HG02588 (cell line): ENCODE measurements around the gene ATF7IP2.

Source experiments
- ATAC-seq: cut with Tn5 transposase; IDR thresholded peaks from one replicate; pipeline ENCODE4 v1.9.1; 2021; ENCODE audit warnings: mild to moderate bottlenecking, moderate library complexity; ENCODE audit not compliant: unreplicated experiment

Gene ATF7IP2

DNA sequence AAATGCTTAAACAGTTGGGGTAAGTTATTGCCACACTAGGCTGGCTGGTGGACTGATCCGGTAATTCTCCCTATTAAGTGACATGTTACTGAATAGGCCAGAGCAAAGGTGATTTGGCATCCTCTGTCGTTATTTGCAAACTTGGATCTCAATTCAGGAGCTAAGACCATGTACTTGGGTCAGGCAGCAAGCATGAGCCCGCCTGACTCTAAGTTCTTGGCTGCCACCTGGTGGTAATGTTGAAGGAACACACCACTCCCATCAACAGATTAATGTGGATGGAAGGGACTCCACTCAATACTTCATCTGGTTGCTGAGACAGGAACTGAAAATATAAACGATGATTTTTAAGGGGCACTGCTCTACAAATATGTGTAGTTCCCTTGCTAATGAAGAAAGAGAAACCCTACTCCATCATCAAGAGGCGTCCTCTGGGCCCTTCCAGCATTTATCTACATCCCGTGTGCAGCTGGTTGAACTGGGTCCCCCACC is 123.7 kb downstream of the ATF7IP2 start:
- peak; percentile 75 for ATAC-seq

DNA sequence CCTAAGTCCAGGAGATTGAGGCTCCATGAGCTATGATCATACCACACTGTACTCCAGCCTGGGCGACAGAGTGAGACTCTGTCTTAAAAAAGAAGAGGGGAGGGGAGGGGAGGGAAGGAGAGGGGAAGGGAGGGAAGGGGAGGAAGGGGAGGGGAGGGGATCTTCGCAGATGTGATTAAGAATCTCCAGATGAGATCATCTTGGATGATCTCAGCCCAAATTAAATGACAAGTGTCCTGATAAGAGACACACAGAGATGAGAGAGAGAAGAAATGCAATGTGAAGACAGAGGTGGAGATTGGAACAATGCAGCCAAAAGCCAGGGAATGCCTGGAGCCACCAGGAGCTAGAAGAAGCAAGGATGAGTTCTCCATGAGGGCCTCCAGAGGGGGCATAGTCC is 124.4 kb downstream of the ATF7IP2 start:
- no peak for ATAC-seq

DNA sequence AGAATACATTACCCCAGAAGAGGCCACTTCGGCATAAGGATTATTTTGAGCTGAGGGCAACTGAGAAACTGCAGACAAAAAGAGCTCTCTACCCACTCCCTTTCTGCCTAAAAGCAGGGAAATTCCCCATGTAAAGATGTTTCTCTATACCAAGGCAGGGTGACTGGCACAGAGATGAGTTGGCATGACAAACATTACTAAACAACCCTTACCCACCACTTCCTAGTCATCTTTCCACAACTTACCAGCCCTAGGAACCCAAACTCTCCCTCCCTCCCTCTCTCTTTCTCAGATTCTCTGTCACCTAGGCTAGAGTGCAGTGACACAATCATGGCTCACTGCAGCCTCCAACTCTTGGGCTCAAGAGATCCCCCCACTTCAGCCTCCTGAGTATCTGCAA is 126.0 kb downstream of the ATF7IP2 start:
- ATAC-seq: no peak

DNA sequence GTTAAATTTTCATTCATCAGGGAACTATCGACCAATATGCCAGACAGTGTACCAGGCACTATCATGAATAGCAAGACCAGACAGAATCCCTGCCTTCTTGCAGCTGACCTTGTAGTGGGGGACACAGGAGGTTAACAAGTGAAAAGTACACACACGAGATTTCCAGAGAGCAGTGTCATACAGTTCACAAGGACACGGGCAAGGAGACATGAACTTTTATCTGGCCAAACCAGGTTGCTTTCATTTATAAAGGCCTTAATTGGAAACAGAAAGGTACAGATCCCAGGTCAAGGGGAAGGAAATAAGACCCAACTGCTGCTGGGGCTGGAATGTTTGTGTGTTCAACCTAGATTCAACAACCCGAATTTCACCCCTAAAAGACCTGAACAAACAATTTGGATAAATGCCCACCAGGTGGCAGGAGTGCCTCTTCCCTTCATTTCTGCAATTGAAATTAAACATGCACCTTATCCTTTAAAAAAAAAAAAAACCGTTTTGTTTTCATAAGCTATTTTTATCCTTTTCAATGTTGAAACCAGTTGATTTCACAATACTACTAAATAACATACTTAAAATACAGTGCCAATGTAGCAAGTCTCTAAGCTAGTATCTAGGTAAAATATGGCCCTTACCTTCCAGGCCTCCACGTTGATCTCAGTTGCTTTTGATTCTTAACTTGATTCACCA is 128.7 kb downstream of the ATF7IP2 start:
- ATAC-seq: no peak

DNA sequence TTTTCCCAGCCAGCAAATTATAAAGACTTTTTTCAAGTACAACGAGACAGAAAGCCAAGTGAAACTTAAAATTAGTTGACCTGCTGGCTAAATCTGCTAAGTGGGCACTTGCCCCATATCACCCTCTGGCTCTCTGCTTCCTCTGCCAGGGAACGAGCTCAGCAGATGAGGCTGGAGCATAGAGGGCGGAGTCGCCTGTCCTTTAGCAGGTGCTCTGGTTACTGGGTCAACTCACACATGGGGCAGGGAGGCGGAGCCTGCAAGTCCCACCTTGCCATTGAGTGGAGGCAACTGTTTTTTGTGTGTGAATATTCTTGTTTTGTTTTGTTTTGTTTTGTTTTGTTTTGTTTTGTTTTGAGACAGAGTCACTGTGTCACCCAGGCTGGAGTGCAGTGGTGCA is 132.0 kb downstream of the ATF7IP2 start:
- ATAC-seq: no peak

DNA sequence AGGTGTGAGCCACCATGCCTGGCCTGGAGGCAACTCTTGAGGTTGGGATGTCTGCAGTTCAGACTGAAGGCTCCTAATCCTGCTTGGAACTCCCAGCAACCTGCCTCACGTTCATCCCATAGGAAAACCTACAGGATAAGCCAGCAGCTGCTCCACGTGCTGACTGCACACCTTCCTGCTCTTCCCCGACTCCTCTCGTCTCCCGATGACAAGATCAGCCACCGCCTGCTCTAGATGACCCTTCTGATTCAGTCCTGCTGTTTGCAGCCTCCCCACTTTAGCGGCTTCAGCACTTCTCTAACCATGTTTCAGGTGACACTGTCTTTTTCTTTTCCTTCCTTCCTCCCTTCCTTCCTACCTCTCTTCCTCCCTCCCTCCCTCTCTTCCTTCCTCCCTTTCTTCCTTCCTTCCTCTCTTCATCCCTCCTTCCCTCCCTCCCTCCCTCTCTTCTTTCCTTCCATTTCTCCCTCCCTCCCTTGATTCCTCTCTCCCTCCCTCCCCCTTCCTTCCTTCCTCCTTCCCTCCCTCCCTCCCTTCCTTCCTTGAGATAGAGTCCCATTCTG is 132.7 kb downstream of the ATF7IP2 start:
- no peak for ATAC-seq

DNA sequence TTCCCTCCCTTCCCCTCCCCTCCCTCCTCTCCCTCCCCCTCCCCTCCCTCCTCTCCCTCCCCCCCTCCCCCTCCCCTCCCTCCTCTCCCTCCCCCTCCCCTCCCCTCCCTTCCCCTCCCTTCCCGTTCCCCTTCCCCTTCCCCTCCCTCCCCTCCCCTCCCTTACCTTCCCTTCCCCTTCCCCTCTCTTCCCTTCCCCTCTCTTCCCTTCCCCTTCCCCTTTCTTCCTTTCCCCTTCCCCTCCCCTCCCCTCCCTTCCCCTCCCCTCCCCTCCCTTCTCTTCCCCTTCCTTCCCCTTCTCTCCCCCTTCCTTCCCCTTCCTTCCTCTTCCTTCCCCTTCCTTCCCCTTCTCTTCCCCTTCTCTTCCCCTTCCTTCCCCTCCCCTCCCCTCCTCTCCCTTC is 133.4 kb downstream of the ATF7IP2 start:
- ATAC-seq: no peak

DNA sequence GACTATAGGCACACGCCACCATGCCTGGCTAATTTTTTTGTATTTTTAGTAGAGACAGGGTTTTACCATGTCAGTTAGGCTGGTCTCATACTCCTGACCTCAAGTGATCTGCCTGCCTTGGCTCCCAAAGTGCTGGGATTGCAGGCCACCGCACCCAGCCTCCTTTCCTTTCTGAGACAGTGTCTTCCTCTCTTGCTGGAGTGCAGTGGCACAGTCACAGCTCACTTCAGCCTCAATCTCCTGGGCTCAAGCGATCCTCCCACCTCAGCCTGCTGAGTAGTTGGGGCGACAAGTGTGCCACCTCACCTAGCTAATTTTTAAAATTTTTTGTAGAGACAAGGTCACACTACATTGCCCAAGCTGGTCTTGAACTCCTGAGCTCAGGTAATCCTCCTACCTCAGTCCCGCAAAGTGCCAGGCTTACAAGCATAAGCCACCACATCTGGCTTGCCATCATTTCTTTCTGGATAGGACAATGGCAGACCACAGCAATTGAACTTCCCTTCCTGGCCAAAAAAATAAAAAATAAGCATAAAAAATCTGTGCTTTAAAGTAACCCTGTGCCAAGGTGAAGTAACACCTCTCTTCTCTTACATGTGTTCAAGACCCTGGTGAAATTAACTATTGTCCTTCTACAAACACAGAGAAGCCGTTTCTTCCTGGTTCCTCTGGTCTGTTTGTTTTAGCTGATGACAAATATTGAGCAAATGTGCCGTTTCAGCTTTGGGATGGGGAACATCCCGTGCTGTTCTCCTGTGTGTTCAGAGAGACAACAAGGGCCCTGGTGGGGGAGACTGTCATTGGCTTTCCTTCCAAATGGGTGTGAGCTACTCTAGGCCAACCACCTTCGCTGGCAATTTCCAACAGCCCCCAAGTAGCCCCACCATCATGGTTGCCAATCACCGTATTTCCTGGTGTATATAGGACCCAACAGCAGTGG is 134.3 kb downstream of the ATF7IP2 start:
- ATAC-seq: no peak

DNA sequence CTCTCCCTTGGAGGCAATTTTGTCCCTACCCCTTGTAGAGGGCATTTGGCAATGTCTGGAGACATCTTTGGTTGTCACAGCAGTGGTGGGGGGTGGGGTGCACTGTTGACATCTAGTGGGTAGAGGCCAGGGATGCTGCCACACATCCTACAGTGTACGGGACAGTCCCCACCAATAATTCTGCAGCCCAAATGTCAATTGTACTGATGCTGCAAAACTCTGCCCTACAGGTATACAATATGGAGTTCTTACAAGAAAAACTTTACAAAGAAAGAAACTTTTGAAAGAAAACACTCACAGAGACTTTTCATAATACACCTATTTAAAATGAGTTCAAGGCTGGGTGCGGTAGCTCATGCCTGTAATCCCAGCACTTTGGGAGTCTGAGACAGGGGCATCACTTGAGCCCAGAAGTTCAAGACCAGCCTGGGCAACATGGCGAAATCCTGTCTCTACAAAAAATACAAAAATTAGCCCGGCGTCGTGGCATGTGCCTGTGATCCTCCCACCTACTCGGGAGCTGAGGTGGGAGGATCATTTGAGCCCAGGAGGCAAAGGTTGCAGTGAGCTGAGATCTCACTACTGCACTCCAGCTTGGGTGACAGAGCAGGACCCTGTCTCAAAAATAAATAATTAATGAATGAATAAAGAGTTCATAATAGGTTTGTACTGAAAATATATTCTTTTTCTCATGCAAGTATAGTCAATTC is 135.2 kb downstream of the ATF7IP2 start:
- no peak for ATAC-seq

DNA sequence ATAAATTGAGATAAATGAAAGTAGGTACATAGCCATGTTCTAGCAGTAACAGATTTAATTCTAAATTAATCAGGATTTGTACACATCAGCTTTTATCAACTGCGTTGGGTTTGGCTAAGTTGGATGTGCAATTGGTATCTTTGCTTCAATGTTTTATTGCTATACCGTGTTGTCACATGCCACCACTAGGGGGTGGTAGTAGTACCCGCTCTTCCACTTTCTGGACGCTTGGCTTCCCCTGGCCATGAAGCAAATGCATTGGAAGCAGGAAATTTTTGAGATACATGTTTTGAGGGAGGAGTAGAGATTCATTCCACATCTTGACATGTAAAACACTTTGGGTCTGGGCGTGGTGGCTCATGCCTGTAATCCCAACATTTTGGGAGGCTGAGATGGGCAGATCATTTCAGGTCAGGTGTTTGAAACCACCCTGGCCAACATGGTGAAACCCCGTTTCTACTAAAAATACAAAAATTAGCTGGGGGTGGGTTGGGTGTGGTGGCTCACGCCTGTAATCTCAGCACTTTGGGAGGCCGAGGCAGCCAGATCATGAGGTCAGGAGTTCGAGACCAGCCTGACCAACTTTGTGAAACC is 135.9 kb downstream of the ATF7IP2 start:
- no peak for ATAC-seq

DNA sequence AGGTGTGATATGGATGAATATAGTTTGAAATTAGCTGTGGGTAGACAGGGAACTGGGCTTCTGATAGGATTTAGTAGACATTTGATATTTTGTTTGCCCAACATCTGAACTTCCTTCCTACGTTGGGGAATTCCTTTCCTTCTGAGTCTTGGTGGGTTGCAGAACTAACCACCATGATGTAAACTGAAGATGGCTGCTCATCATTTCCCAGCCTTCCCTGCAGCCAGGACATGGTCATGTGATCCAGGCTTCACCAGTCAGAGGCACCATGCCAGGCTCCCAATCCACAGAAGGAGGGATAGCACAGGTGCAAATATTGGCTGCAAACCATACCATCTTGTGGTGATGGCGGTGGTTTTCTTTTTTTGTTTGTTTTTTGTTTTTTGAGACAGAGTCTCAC is 137.1 kb downstream of the ATF7IP2 start:
- no peak for ATAC-seq

DNA sequence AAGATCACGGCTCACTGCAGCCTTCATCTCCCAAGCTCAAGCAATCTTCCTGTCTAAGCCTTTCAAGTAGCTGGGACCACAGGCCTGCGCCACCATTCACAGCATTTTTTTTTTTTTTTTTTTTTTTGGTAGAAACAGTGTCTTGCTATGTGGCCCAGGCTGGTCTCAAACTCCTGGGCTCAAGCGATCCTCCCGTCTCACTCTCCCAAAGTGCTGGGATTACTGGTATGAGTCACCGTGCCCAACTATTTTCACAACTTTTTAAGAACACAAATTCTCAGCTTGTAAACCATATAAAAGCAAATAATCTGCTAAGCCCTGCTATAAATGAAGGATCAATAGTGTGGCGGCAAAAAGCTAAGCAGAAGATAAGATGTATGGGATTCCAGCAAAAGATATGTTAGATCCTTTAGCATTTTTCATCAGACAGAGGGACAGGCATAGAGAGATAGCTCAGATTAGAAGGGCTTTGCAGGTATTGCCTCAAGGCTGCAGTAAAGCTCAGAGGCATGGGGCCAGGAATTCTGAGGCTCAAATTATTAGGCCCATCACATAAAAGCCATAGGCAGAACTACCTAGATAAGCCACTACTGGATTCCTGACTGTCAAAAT is 139.5 kb downstream of the ATF7IP2 start:
- no peak for ATAC-seq

DNA sequence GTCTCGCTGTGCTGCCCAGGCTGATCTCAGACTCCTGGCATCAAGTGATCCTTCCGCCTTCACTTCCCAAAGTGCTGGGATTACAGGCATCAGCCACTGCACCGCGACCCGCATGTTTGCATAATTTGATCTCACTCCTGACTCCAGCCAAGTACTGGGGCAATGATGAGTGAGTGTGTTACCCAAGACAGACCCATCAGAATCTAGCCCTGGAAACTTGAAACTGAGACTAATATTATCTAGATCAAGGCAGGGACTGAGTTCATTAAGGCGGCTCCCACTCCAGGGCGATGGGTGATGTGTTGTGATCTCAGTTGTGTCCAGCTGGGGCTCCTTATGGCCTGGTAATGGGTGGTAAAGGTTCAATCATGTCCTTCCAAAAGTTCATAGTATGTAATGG is 141.1 kb downstream of the ATF7IP2 start:
- no peak for ATAC-seq

DNA sequence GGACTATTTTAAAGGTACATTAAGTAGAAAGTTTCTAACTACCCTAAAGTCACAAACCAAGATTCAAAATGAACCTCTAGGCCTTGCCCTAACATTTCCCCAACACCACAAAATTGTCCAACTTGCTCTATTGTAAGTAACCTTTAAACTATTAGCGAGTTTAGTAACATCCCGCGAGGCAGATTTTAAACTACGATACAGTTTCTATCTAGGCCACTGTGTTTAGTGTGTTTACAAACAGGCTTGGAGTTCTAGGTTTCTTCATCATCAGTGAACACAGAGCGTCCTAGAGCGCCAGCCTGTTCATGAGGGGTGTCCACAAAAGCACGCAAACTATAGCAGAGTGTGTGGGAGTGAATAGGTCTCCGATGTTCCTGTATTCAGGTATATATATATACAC is 142.8 kb downstream of the ATF7IP2 start:
- no peak for ATAC-seq

DNA sequence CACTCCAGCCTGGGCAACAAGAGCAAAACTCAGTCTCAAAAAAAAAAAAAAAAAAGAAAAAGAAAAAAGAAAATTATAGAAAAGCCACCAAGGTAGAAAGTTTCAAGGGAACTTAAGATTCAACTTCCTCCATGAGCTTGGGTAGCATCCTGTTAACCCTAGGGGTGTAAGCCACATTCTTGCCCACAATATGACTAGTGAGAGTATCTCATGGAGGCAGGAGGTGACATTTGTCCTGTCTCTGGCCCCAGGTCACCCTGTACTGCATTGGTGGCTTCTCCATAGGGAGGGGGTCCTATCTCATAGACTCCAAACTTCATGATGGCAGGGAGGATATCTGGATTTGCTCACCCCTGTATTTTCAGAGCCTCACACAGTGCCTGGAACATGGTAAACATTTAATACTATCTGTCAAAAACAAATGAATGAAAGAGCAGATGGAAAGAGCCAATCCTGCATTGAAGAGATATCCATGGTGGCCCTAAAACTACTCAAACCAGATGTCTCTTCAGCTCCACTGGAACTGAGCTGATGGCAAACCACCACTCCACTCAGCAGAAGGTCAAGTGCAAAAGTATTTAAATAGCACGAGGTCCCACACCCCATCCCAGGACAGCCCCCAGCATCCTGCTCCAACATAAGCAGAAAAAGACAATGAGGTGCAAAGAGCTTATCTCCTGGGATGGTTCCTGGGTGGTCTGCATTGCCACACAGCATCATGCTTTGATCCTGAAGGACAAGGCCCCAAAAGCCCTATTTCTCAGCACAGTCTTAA is 144.2 kb downstream of the ATF7IP2 start:
- no peak for ATAC-seq

DNA sequence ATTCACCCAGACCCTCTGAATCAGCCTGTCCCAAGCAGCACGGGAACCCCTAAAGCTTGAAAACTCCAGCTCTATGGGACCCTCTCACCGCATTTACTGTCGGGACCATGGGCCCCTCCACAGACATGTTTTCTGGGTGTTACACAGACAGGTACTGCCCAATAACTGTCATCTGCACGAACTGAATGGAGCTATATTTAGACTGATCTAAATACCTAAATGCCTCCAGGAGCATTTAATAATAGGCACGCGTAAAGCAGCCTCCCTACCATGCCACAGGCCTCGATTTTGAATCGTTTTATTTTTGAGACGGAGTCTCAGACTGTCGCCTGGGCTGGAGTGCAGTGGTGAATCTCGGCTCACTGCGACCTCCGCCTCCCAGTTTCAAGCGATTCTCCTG is 144.8 kb downstream of the ATF7IP2 start:
- no peak for ATAC-seq

DNA sequence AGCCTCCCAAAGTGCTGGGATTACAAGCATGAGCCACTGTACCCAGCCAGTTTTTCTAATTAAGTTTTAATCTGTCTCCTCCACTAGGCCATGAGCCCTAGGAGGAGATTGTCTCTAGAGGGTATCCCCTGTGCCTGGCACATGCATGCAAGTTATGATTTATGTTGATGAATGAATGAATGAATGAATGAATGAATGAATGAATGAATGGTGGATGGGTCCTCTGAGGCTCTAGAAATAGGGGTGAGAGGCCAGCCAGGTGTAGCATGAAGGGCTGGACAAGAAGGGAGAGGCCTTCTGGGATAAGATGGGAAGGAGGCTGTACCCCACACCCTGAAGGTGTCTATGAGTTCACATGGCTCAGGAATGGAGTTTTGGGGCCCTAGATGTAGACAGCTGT is 145.7 kb downstream of the ATF7IP2 start:
- ATAC-seq: no peak
